SK-N-SH (cell line): Measurements from ENCODE around the gene PRICKLE2. TPM values are rescaled to one million over a fixed set of nuclear protein-coding genes. Genes with fewer than 3 reads are reported as not detected.

ENCODE experiments used
- CTCF ChIA-PET: fragments of 300-600, 350-600 bp; formaldehyde crosslinking; extraction: SDS; loops from one replicate; lab custom pipeline; 2021; lab: Yijun Ruan, JAX
- POLR2A ChIA-PET: fragments of 350-600 bp; sonication (Branson Sonifier 250); formaldehyde crosslinking; extraction: SDS; loops from one replicate; lab custom pipeline; 2020; ENCODE audit warnings: antibody characterized with exemption, inconsistent platforms; lab: Yijun Ruan, JAX
- DNase-seq: peaks from one replicate; pipeline ENCODE4 v3.0.0; 2012
- H2AFZ ChIP-seq: fragments of 200-600 bp; sonication (generic); 2 replicates; pipeline ENCODE4 v1.8.1; 2016; ENCODE audit warnings: antibody characterized with exemption, mild to moderate bottlenecking, low read depth
- H3F3A ChIP-seq: fragments of 200-600 bp; sonication (generic); replicated peaks from 2 replicates; pipeline ENCODE3; 2016; ENCODE audit warnings: antibody characterized with exemption, mild to moderate bottlenecking; ENCODE audit not compliant: insufficient read depth
- H3K27ac ChIP-seq, 2 experiments: fragments of 200-500 bp in 1 of 2; fragments of 200-600 bp in 1 of 2; sonication (Bioruptor generic) in 1 of 2; sonication (generic), shearing (Covaris generic) in 1 of 2; 2 replicates each; pipeline versions ENCODE4 v1.5.1 to v1.6.1; 2014 to 2016; ENCODE audit warnings: low read depth in 2 of 2, inconsistent platforms in 1 of 2, low read length in 1 of 2, mild to moderate bottlenecking in 1 of 2, mixed read lengths in 1 of 2
- H3K27me3 ChIP-seq: fragments of 200-600 bp; sonication (generic), shearing (Covaris generic); 2 replicates; pipeline ENCODE4 v1.6.1; 2016; ENCODE audit warnings: mixed run types; ENCODE audit not compliant: insufficient read depth
- H3K36me3 ChIP-seq, 2 experiments: fragments of 200-500 bp in 1 of 2; fragments of 200-600 bp in 1 of 2; sonication (Bioruptor generic) in 1 of 2; sonication (generic) in 1 of 2; replicated peaks in 1 of 2; 2 replicates each; pipeline versions ENCODE3 to v1.5.1; 2014 to 2016; ENCODE audit warnings: low read length in 1 of 2, mild to moderate bottlenecking in 1 of 2; ENCODE audit not compliant: insufficient read depth in 2 of 2, control insufficient read depth in 1 of 2
- H3K4me1 ChIP-seq, 2 experiments: fragments of 200-500 bp in 1 of 2; fragments of 200-600 bp in 1 of 2; sonication (Bioruptor generic) in 1 of 2; sonication (generic), shearing (Covaris generic) in 1 of 2; 2 replicates each; pipeline versions ENCODE4 v1.5.1 to v1.6.1; 2014 to 2016; ENCODE audit warnings: low read depth in 1 of 2, low read length in 1 of 2, mixed run types in 1 of 2; ENCODE audit not compliant: insufficient read depth in 2 of 2, control insufficient read depth in 1 of 2
- H3K4me2 ChIP-seq: fragments of 200-600 bp; sonication (generic), shearing (Covaris generic); 2 replicates; pipeline ENCODE4 v1.6.1; 2017; ENCODE audit warnings: mixed run types
- H3K4me3 ChIP-seq, 2 experiments: fragments of 200-500 bp in 1 of 2; fragments of 200-600 bp in 1 of 2; sonication (Bioruptor generic) in 1 of 2; sonication (generic), shearing (Covaris generic) in 1 of 2; 2 replicates each; pipeline versions ENCODE4 v1.5.1 to v1.8.1; 2014 to 2016; ENCODE audit warnings: low read depth in 2 of 2, inconsistent platforms in 1 of 2, low read length in 1 of 2, mild to moderate bottlenecking in 1 of 2, mixed read lengths in 1 of 2, moderate library complexity in 1 of 2
- H3K79me2 ChIP-seq: fragments of 200-600 bp; sonication (generic); 2 replicates; pipeline ENCODE4 v1.8.1; 2017; ENCODE audit warnings: mild to moderate bottlenecking; ENCODE audit not compliant: insufficient read depth
- H3K9ac ChIP-seq: fragments of 200-600 bp; sonication (generic); 2 replicates; pipeline ENCODE4 v1.6.1; 2017; ENCODE audit warnings: mixed run types
- H3K9me2 ChIP-seq: fragments of 200-600 bp; sonication (generic); 2 replicates; pipeline ENCODE4 v1.6.1; 2017; ENCODE audit warnings: mixed run types
- H3K9me3 ChIP-seq: fragments of 200-600 bp; sonication (generic); 2 replicates; pipeline ENCODE4 v1.6.1; 2017; ENCODE audit warnings: mixed run types, mild to moderate bottlenecking, moderate library complexity
- H4K20me1 ChIP-seq: fragments of 200-600 bp; sonication (generic); 2 replicates; pipeline ENCODE4 v1.6.1; 2017; ENCODE audit warnings: mild to moderate bottlenecking, mixed run types; ENCODE audit not compliant: insufficient read depth
- FOSL2 ChIP-seq: IDR thresholded peaks from 2 replicates; pipeline ENCODE4 v1.4.0; 2012; ENCODE audit warnings: low read depth, mild to moderate bottlenecking, moderate library complexity, borderline replicate concordance
- FOXJ3 ChIP-seq: sonication (generic); formaldehyde crosslinking; IDR thresholded peaks from 2 replicates; pipeline ENCODE4 v1.5.1; 2020; ENCODE audit warnings: mild to moderate bottlenecking, missing genetic modification reagents
- FOXM1 ChIP-seq: IDR thresholded peaks from 2 replicates; pipeline ENCODE4 v1.4.0; 2012; ENCODE audit warnings: low read depth, mild to moderate bottlenecking
- GABPA ChIP-seq: IDR thresholded peaks from 2 replicates; pipeline ENCODE4 v1.4.0; 2012; ENCODE audit warnings: low read depth, mild to moderate bottlenecking
- RAD21 ChIP-seq: IDR thresholded peaks from 2 replicates; pipeline ENCODE4 v1.6.1; 2012; ENCODE audit warnings: mild to moderate bottlenecking, low read length
- RCOR1 ChIP-seq: fragments of 150-350 bp; IDR thresholded peaks from 2 replicates; pipeline ENCODE4 v1.6.1; 2017; ENCODE audit warnings: antibody characterized with exemption, low read length
- RFX5 ChIP-seq: IDR thresholded peaks from 2 replicates; pipeline ENCODE4 v1.6.1; 2012; ENCODE audit warnings: mild to moderate bottlenecking, improper control_type of control experiment, low read length
- RXRA ChIP-seq: IDR thresholded peaks from 2 replicates; pipeline ENCODE4 v1.4.0; 2012; ENCODE audit warnings: low read depth, mild to moderate bottlenecking, borderline replicate concordance
- SMC3 ChIP-seq: IDR thresholded peaks from 2 replicates; pipeline ENCODE4 v1.6.1; 2012; ENCODE audit warnings: low read depth, low read length, improper control_type of control experiment
- TAF1 ChIP-seq: IDR thresholded peaks from 2 replicates; pipeline ENCODE4 v1.6.1; 2012; ENCODE audit warnings: low read depth, mild to moderate bottlenecking, low read length, moderate library complexity, borderline replicate concordance
- TCF12 ChIP-seq: IDR thresholded peaks from 2 replicates; pipeline ENCODE4 v1.4.0; 2012
- YY1 ChIP-seq: IDR thresholded peaks from 2 replicates; pipeline ENCODE4 v1.4.0; 2012; ENCODE audit warnings: low read depth, mild to moderate bottlenecking
- WGBS: methylation state at CpG from one replicate; pipeline ENCODE4 v1.1.6; 2017; ENCODE audit warnings: low lambda C conversion rate; 5-methylcytosine and 5-hydroxymethylcytosine counted together
- polyA plus RNA-seq, 3 experiments: library from polyadenylated mRNA; depleted of rRNA; stranded (reverse); fragments of >200 nt; gene quantifications; 2 replicates each; pipeline ENCODE4 v1.2.3, GENCODE V29; 2012
- TF ChIP-seq, protein P1 (sequence below): fragments of 150-350 bp; IDR thresholded peaks from 2 replicates; pipeline ENCODE4 v1.6.1; 2017; ENCODE audit warnings: antibody characterized with exemption, low read length, low read depth, borderline replicate concordance
- TF ChIP-seq, protein P2 (sequence below): IDR thresholded peaks from 2 replicates; pipeline ENCODE4 v1.4.0; 2012; ENCODE audit warnings: low read depth, borderline replicate concordance
- TF ChIP-seq, protein P3 (sequence below): IDR thresholded peaks from 2 replicates; pipeline ENCODE4 v1.4.0; 2012; ENCODE audit warnings: low read depth

Gene PRICKLE2
- polyA plus RNA-seq, 1 of the 3 experiments (the other 2 are of a cell fraction) = 0.67 TPM

DNA sequence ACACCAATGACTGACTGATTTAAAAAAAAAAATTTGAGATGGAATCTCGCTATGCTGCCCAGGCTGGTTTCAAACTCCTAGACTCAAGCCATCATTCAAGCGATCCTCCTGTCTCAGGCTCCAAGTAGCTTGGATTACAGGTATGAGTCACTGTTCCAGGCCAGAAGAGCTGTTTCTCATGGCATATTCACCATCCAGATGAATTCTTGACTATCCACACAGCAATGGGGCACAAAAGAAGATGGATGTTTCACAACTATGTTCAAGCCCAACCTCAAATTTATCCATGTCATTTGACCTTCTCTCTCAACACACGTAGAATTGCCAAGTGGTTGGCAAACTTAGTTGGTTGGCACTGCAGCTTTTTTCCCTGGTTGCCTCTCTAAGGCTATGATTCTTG is 40.6 kb downstream of the PRICKLE2 start (continued):
- TF ChIP-seq, protein P1, sequence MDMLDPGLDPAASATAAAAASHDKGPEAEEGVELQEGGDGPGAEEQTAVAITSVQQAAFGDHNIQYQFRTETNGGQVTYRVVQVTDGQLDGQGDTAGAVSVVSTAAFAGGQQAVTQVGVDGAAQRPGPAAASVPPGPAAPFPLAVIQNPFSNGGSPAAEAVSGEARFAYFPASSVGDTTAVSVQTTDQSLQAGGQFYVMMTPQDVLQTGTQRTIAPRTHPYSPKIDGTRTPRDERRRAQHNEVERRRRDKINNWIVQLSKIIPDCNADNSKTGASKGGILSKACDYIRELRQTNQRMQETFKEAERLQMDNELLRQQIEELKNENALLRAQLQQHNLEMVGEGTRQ = no peak
- TF ChIP-seq TAF1 = no peak
- TF ChIP-seq GABPA = no peak

DNA sequence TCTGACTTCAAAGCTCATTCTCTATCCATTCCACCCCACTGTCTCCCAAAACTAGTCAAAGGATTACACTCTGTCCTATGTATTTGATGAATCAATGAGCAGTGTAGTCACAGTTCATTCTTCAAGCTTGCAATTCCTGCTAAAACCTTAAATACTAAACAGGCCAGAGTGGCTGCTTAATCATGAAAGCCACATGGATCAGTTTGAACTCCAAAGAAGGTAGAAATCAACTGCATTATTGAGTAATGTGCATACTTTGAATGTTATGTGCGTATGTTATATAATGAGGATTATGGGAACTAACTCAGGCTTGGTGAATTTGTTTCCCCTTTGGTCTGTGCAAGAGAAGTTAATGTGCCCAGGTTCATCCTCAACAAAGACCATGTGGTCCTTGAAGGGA is 45.4 kb downstream of the PRICKLE2 start:
- POLR2A ChIA-PET = no interaction called here
- Histone ChIP-seq H4K20me1 (no peaks in the 10 kb centered on the region), H3K9ac (no peak overlapping the region), H3K4me3 (no peak overlapping the region), H3K9me3 (no peaks in the 10 kb centered on the region), H3K9me2 (no peaks in the 10 kb centered on the region), H3K27ac (no peak overlapping the region), H3K79me2 (no peaks in the 10 kb centered on the region), H3K4me1 (no peaks in the 10 kb centered on the region; a peak in 1 of 4 replicates), H3F3A (peaks cover 7% of the 10 kb centered on the region), H3K4me2 (no peak overlapping the region), H3K36me3 (no peaks in the 10 kb centered on the region), H3K27me3 (no peaks in the 10 kb centered on the region), H2AFZ (no peak overlapping the region)
- DNase-seq = no peak
- 100% methylated on average over 1 of the region's 1 CpG for WGBS
- CTCF ChIA-PET = interaction anchor here (0.6 kb wide), 1 partner anchor 350 kb away, joined by 3 read pairs; no protein-coding TSS in a partner anchor
- TF ChIP-seq RCOR1 (no peak), RXRA (no peak), FOXM1 (no peak), RAD21 (no peak), FOXJ3 (no peak), FOSL2 (no peak), TCF12 (no peak), RFX5 (no peak)
- TF ChIP-seq, protein P2, sequence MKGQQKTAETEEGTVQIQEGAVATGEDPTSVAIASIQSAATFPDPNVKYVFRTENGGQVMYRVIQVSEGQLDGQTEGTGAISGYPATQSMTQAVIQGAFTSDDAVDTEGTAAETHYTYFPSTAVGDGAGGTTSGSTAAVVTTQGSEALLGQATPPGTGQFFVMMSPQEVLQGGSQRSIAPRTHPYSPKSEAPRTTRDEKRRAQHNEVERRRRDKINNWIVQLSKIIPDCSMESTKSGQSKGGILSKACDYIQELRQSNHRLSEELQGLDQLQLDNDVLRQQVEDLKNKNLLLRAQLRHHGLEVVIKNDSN = no peak
- TF ChIP-seq, protein P3, sequence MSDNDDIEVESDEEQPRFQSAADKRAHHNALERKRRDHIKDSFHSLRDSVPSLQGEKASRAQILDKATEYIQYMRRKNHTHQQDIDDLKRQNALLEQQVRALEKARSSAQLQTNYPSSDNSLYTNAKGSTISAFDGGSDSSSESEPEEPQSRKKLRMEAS = no peak
- TF ChIP-seq, protein P1 = no peak

DNA sequence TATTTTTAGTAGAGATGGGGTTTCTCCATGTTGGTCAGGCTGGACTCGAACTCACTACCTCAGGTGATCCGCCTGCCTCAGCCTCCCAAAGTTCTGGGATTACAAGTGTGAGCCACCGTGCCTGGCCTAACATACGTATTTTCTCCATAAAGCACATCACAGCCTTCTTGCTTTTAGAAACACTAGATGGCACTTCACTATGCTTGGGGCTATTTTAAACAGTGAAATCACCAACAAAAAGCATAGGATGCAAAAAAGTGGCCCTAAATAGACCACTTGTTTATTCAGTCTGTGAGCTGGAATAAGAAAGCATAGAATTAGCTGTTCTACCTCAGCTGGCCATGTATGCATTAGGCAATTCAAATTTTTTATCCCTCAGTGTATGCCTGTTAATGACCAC is 46.0 kb downstream of the PRICKLE2 start:
- Histone ChIP-seq H3K4me3 (no peak overlapping the region), H3K27me3 (no peaks in the 10 kb centered on the region), H3K9me2 (no peaks in the 10 kb centered on the region), H3K4me2 (no peak overlapping the region), H3F3A (peaks cover 7% of the 10 kb centered on the region), H3K36me3 (no peaks in the 10 kb centered on the region), H3K9me3 (no peaks in the 10 kb centered on the region), H3K79me2 (no peaks in the 10 kb centered on the region), H3K27ac (no peak overlapping the region), H3K4me1 (no peaks in the 10 kb centered on the region), H3K9ac (no peak overlapping the region), H4K20me1 (no peaks in the 10 kb centered on the region), H2AFZ (no peak overlapping the region)
- POLR2A ChIA-PET = no interaction called here
- DNase-seq = no peak
- TF ChIP-seq YY1 = no peak
- TF ChIP-seq SMC3 = peak; percentile 8; the same call in 1 of the 2 replicates
- TF ChIP-seq RAD21 = peak; percentile 31
- WGBS = 100% methylated on average over 4 of the region's 4 CpGs
- CTCF ChIA-PET = no interaction called here
